Effector memory CD4-positive, alpha-beta T cell (primary cell): Measurements from ENCODE around the gene NPTN.
"Not testable (repeated sequence)": the region's sequence is repeated elsewhere in the genome, so short reads cannot be mapped to it uniquely, and the experiment has no call there.

ENCODE experiments used
- DNase-seq, 3 donors: peaks; one replicate each; pipeline ENCODE4 v3.0.0-alpha.2; 2020
- H3K27ac ChIP-seq: 2 replicates; pipeline ENCODE4 v1.7.0; 2013; ENCODE audit warnings: mild to moderate bottlenecking, low read length, moderate library complexity; ENCODE audit not compliant: insufficient read depth, poor library complexity, severe bottlenecking
- H3K27me3 ChIP-seq: replicated peaks from 2 replicates; pipeline ENCODE4 v1.7.0; 2013; ENCODE audit warnings: mild to moderate bottlenecking, low read length; ENCODE audit not compliant: insufficient read depth, control insufficient read depth, poor library complexity, severe bottlenecking
- H3K36me3 ChIP-seq: 2 replicates; pipeline ENCODE4 v1.7.0; 2013; ENCODE audit warnings: mild to moderate bottlenecking, low read length, moderate library complexity; ENCODE audit not compliant: control insufficient read depth, insufficient read depth
- H3K4me1 ChIP-seq: 2 replicates; pipeline ENCODE4 v1.7.0; 2013; ENCODE audit warnings: low read length, mild to moderate bottlenecking; ENCODE audit not compliant: control insufficient read depth, insufficient read depth, poor library complexity, severe bottlenecking
- H3K4me3 ChIP-seq: 2 replicates; pipeline ENCODE4 v1.7.0; 2013; ENCODE audit warnings: low read length, low read depth, mild to moderate bottlenecking; ENCODE audit not compliant: insufficient read depth, poor library complexity, severe bottlenecking
- H3K9me3 ChIP-seq: 2 replicates; pipeline ENCODE4 v1.7.0; 2013; ENCODE audit warnings: mild to moderate bottlenecking, low read length, moderate library complexity; ENCODE audit not compliant: control insufficient read depth

NPTN gene

DNA sequence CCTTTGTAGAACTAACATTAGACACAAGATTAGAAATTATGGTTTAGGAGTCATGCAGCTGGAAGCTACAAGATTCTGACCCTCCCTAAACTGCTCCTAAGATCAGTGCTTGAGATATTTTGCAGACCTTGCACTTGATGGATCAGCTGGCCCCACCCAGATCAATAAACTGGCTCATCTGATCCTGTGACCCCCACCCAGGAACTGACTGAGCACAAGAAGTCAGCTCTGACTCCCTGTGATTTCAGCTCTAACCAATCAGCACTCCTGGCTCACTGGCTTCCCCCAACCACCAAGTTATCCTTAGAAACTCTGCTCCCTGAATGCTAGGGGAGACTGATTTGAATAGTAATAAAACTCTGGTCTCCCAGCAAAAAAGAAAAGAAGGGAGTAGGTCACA lies 55.6 kb downstream of the NPTN start:
- H3K4me3 ChIP-seq, H3K27me3 ChIP-seq, DNase-seq, H3K4me1 ChIP-seq, H3K27ac ChIP-seq, H3K9me3 ChIP-seq: not testable (repeated sequence)
- peaks cover 31% of the 10 kb centered on the region for H3K36me3 ChIP-seq

DNA sequence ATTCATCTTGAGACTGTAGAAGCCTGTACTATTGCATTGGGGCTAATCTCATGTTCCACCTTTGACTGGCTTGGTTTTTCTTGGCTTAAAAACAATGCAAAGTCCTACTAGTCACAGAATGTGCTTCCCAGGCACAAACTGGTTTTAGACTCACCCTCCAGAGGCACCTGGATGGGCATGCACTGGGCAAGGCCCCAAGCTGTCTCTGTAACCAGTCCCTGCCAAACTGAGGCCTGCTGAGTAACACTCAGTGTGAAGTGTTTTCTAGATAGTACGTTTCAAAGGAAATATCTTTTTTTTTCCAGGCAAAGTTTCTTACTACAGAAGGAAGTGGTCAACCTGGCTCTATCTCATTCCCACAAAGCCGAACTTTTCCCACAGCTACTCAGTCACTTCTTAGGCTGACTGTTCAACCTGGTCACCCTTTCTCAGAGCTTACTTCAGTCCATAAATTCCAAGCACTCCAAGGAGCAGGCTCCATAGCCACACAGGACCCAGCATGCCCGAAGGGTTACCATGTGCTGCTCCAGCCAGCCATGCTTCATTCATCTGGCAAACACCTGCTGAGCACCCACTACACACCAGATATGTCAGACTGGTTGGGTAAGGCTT lies 57.4 kb downstream of the NPTN start:
- no peaks in the 10 kb centered on the region for H3K4me1 ChIP-seq
- H3K36me3 ChIP-seq = peaks cover 38% of the 10 kb centered on the region
- DNase-seq = no peak
- H3K27ac ChIP-seq = no peak overlapping the region
- H3K4me3 ChIP-seq = no peak overlapping the region
- H3K27me3 ChIP-seq = no peaks in the 10 kb centered on the region
- no peaks in the 10 kb centered on the region for H3K9me3 ChIP-seq

DNA sequence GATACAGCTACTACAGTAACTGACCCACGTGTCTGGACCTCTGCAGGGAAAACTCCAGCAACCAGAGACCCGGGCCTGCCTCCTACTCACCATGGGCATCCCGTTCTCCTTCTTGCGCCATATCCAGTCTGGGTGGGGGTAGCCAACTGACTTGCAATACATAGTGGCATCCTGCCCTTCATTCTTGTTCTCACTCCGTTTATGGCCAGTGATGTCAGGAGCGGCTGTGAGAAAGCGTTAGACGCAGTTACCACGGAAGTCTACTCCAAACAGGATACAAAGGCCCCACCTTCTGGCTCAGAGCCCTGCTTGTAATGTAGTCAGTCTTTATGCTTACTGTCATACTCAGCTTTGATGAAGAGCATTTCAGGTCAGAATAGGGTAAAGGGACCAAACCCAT lies 59.6 kb downstream of the NPTN start:
- Histone ChIP-seq H3K36me3 (peaks cover 56% of the 10 kb centered on the region), H3K27me3 (no peaks in the 10 kb centered on the region), H3K4me1 (no peaks in the 10 kb centered on the region), H3K4me3 (no peak overlapping the region), H3K27ac (no peak overlapping the region), H3K9me3 (no peaks in the 10 kb centered on the region)
- DNase-seq = no peak

DNA sequence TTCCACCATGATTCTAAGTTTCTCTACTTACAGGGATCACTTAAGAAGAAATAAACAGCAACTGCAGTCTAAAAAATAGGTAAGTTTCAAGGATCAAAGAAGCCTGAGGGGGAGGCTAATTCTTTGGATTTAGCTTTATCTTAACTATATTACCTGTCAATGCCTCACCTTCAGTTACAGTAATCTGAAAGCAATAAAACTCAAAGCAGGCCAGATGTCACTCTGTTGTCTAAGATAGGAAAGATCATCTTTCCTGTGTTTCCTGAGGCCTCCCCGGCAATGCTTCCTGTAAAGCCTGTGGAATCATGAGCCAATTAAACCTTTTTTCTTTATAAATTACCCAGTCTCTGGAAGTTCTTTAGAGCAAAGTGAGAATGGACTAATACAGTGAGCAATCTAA lies 60.2 kb downstream of the NPTN start:
- no peak overlapping the region for H3K27ac ChIP-seq
- no peak for DNase-seq
- H3K4me3 ChIP-seq = no peak overlapping the region
- no peaks in the 10 kb centered on the region for H3K4me1 ChIP-seq
- no peaks in the 10 kb centered on the region for H3K27me3 ChIP-seq
- peaks cover 55% of the 10 kb centered on the region for H3K36me3 ChIP-seq
- no peaks in the 10 kb centered on the region for H3K9me3 ChIP-seq

DNA sequence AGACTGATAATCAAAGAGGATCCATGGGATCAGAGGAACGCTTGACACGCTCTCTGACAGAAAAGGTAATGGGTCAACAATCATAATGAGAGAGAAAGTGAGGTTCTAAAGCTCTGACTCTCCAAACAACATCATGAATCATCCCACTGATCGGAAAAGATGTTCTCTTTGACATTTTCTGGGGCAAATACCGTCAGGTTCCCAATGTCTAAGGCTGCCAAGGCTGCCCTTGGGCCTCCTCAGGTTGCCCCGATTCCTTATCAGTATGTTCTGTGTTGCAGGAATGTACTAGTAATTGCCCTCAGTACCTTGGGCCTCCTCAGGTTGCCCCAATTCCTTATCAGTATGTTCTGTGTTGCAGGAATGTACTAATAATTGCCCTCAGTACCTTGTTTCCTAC lies 60.9 kb downstream of the NPTN start:
- Histone ChIP-seq H3K27me3 (no peaks in the 10 kb centered on the region), H3K4me3 (no peak overlapping the region), H3K27ac (no peak overlapping the region), H3K36me3 (peaks cover 59% of the 10 kb centered on the region), H3K4me1 (no peaks in the 10 kb centered on the region), H3K9me3 (no peaks in the 10 kb centered on the region)
- no peak for DNase-seq

DNA sequence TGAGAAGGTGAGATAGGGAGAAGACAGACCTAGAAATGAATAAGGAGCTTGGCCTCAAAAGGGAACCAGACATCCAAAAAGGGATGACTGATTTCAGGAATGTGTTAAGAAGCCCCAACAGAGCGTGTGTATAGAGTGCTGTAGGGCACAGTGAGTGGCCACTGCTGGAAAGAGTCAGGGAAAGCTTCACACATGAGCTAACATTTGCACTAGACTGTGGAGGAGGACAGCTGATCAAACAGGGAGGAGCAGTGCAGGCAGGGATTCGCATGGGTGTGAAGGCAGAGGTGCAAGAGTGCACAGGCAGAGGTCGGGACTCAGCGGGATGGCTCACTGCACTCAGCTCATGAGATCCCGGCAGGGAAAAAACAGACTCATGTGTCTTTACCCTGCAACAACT lies 61.8 kb downstream of the NPTN start:
- Histone ChIP-seq H3K36me3 (peaks cover 63% of the 10 kb centered on the region), H3K9me3 (no peaks in the 10 kb centered on the region), H3K4me3 (no peak overlapping the region), H3K27me3 (no peaks in the 10 kb centered on the region), H3K27ac (no peak overlapping the region), H3K4me1 (no peaks in the 10 kb centered on the region)
- DNase-seq = no peak

DNA sequence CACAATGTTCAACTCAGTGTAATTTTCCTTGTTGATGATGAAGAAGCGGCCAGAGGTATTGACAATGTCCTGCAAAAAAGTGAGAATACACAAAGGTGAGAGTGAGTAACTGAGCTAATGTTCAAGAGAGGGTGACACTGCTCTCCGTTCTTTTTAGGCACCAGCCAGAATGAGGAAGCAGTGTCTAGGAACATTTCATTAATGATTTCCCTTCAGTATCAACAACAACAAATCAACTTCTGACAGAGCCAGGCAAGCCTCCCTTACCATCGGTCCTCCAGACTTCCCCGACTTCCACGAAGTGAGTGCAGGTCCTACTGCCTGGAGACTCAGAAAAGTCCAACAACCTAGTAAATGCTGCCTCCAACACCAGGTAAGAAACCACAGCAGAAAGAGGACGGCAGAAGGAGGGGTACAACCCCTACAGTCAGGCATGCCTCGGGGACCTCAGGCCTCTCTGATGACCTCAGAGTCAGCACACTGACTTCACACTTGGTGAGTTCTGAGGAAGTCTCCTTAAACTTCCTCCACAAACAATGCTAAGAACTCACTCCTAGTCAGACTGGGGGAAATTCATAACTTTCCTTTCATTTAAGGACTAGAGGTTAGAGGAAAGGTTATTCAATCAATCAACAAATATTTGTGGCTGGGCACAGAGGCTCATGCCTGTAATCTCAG lies 62.7 kb downstream of the NPTN start:
- Histone ChIP-seq H3K4me1 (no peaks in the 10 kb centered on the region), H3K4me3 (no peak overlapping the region), H3K27ac (no peak overlapping the region), H3K27me3 (no peaks in the 10 kb centered on the region), H3K36me3 (peaks cover 63% of the 10 kb centered on the region), H3K9me3 (no peaks in the 10 kb centered on the region)
- DNase-seq = no peak

DNA sequence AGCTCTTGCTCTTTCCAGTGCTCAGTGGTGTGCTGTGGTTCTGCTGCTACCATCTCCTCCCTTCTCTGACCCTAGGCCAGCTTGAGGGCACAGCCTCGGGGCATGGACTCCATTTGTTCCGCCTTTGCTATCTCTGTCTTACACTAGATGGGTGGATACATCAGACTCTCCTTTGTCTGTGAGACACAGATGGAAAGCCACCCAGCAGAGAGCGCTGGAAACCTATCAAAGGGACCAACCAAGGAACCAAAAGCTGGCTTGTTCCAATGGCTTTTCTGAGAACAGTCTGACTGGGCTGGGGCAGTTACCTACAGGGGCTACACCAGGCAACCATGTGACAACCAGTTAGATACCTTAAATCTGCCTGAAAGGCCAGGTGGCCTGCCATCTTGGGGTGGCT lies 63.8 kb downstream of the NPTN start:
- no peaks in the 10 kb centered on the region for H3K4me1 ChIP-seq
- no peaks in the 10 kb centered on the region for H3K27me3 ChIP-seq
- H3K27ac ChIP-seq = no peak overlapping the region
- no peak overlapping the region for H3K4me3 ChIP-seq
- no peaks in the 10 kb centered on the region for H3K9me3 ChIP-seq
- no peak for DNase-seq
- peaks cover 69% of the 10 kb centered on the region for H3K36me3 ChIP-seq

DNA sequence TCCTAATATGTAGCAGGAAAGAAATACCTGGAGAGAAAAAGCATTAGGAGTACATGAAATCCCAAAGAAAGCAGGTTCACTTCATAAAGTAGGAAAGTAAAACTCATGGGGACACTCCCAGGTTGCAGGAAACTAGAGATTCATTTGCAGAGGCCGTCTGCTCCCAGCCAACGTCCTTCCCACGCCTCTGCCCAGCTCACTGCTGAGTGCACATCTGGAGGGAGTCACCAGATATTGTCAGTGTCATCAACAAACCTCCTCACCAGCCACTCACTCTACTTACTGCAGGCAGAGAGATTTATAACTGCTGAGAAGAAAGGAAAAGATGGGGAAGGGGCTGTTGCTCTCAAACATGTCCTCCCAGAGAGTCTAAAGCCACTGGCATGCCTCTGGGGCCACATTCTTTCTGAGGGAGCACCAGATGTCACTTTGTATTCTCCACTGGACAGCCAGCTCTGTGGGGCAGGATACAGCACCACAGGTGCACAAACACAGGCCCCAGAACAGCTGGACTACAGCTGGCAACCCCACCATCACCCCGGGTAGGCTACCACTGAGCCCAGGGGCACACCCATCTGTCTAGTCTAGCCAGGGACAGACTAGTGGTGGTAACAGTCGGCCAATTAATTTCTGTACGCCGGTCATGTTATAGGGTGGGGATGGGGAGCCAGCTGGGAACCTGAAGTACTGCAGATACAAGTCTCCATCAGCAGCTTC lies 64.5 kb downstream of the NPTN start:
- H3K4me1 ChIP-seq = no peaks in the 10 kb centered on the region
- no peaks in the 10 kb centered on the region for H3K27me3 ChIP-seq
- no peak overlapping the region for H3K4me3 ChIP-seq
- no peak for DNase-seq
- H3K9me3 ChIP-seq = no peaks in the 10 kb centered on the region
- H3K27ac ChIP-seq = no peak overlapping the region
- peaks cover 67% of the 10 kb centered on the region for H3K36me3 ChIP-seq

DNA sequence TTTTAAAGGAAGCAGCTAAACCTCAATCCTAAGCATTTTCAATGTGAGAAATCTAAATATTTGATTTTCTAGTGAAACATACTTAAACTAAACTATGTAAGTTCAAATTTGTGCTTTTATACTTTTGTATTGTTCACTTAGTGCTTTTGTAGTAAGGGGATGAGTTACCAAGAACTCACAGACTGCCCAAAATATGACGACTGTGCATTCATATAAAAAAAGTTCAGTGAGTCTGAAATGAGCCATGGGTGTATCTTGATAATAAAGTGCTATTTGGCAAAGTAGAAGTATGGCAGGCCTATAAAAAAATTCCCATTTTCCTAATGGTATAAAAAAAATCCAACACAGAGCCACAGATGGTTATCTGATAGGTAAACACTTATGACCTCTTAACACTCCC lies 66.2 kb downstream of the NPTN start:
- no peaks in the 10 kb centered on the region for H3K27me3 ChIP-seq
- no peak for DNase-seq
- H3K36me3 ChIP-seq = peaks cover 60% of the 10 kb centered on the region
- no peak overlapping the region for H3K4me3 ChIP-seq
- no peaks in the 10 kb centered on the region for H3K4me1 ChIP-seq
- no peaks in the 10 kb centered on the region for H3K9me3 ChIP-seq
- no peak overlapping the region for H3K27ac ChIP-seq
